ENCODE results near the gene TMEM161A. TPM values are rescaled to one million over a fixed set of nuclear protein-coding genes. Genes with fewer than 3 reads are reported as not detected.

TMEM161A gene
- total RNA-seq, 1 experiment from 2014 or later = 76.0 TPM

DNA sequence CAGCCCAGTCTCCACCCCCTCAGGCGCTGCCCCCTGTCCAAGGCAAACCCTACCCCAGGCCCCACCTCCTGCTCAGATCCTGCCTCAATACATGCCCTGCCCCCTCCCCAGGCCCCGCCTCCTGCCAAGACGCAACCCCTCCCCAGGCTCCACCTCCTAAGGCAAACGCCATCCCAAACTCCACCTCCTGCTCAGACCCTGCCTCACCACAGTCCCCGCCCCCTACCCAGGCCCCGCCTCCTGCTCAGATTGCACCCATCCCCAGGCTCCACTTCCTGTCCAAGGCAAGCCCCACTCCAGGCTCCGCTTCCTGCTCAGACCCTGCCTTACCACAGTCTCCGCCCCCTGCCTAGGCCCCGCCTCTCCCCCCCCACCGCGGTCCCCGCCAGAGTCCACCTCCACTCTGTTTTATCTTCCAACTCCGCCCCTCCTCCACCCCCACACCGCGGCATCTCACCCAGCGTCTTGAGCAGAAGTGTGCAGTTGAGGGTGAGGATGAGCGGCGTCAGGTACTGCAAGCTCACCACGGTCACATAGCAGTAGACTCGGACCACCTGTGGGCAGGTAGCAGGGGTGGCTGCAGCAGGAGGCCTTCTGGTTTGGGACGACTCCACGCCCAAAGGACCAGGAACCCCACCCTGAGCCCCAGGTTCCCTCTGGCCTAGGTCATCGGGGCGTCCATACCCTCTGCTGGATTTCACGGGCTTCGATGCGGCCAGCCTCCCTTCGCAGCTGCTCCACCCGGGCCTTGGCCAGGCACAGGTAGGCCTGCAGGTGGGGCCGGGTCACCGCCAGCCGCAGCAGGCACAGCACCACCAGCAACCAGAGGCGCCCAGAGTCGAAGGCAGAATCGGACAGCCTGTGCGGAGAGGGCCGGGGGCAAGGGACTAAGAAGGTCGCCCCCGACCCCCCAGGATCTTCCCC is 17.7 kb downstream of the TMEM161A start:
- no peak overlapping the region for H3K4me3 ChIP-seq (replicated peaks in 1 of 2; ENCODE audit: low read depth in 1 of 2, low read length in 2 of 2)
- H3K9me3 ChIP-seq (ENCODE audit: control insufficient read depth in 1 of 2, insufficient read depth in 1 of 2, low read depth in 1 of 2, low read length in 2 of 2) = no peaks in the 10 kb centered on the region
- ChIA-PET POLR2A (no interaction called here), RAD21 (ENCODE audit: low non-redundant PET in 1 of 2, low total read pairs in 2 of 2, uncharacterized antibody in 2 of 2, unreplicated experiment in 2 of 2) (no interaction called here), CTCF (no interaction called here)
- intact Hi-C loops (cut with micrococcal nuclease) = no loop called here
- H3K9ac ChIP-seq (ENCODE audit: low read length) = no peak overlapping the region
- ATAC-seq = peak; percentile 86
- H3K27ac ChIP-seq (ENCODE audit: low read depth, low read length) = no peak overlapping the region; the same call in 1 of the 2 replicates
- peaks cover 0 to 5% of the 10 kb centered on the region in 2 experiments; a peak in 2 of 4 replicates for H3K4me1 ChIP-seq (ENCODE audit: control insufficient read depth in 1 of 2, insufficient read depth in 2 of 2, low read length in 2 of 2)
- H3K4me2 ChIP-seq (ENCODE audit: low read length) = no peak overlapping the region
- H3K36me3 ChIP-seq (ENCODE audit: control insufficient read depth in 1 of 2, insufficient read depth in 2 of 2, low read length in 2 of 2) = peaks cover 16 to 41% of the 10 kb centered on the region in 2 experiments
- no peaks in the 10 kb centered on the region for H3K79me2 ChIP-seq (ENCODE audit: insufficient read depth, low read length)
- no peaks in the 10 kb centered on the region for H4K20me1 ChIP-seq (ENCODE audit: insufficient read depth)
- H3K9me2 ChIP-seq (ENCODE audit: insufficient read depth) = no peaks in the 10 kb centered on the region
- no peaks in the 10 kb centered on the region for H3K27me3 ChIP-seq (ENCODE audit: insufficient read depth, low read length)
- DNase-seq (ENCODE audit: low read depth, low spot score) = no peak
- no TSS peak for BruUV-seq (replicated peaks)
- no peak overlapping the region for H2AFZ ChIP-seq (ENCODE audit: low read depth, low read length, poor library complexity, severe bottlenecking)
- TF ChIP-seq ELF1 (IDR thresholded peaks at IDR 0.05; ENCODE audit: borderline replicate concordance, low read depth) (no peak), ZNF274 (IDR thresholded peaks at IDR 0.05; ENCODE audit: low read depth, low read length) (no peak), CEBPB (IDR thresholded peaks at IDR 0.05; ENCODE audit: low read depth) (no peak), TCF7L2 (IDR thresholded peaks at IDR 0.05; ENCODE audit: borderline replicate concordance, extremely low read depth, insufficient read depth, insufficient read length) (no peak), SIN3A (IDR thresholded peaks at IDR 0.05; ENCODE audit: low read depth) (no peak), ZFX (IDR thresholded peaks at IDR 0.05) (no peak), EZH2phosphoT487 (IDR thresholded peaks at IDR 0.05; ENCODE audit: borderline replicate concordance) (no peak)
- TF ChIP-seq, protein P1, sequence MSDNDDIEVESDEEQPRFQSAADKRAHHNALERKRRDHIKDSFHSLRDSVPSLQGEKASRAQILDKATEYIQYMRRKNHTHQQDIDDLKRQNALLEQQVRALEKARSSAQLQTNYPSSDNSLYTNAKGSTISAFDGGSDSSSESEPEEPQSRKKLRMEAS (IDR thresholded peaks at IDR 0.05) = no peak
